Measurements from ENCODE around the gene CEP57. TPM values are rescaled to one million over a fixed set of nuclear protein-coding genes. Genes with fewer than 3 reads are reported as not detected.

Gene CEP57
- total RNA-seq, 1 experiment from 2014 or later = 58.0 TPM

DNA sequence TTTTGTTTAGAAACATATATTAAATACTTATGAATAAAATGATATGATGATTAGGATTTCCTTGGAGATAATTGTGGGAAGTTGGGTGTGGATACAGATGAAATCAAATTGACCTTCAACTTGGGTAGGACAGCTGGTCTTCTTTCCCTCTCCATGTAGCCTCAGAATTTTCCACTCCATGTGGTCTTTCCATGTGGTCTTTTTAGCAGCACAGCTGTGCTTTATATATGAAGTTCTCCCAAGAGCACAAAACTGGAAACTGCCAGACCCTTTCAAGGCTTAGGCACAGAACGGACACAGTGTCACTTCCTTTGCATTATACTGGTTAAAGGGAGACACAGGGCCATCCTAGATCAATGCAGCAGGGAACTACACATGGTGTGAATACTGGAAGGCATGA lies 29.4 kb upstream of the CEP57 start:
- no peak overlapping the region for H3K4ac ChIP-seq (ENCODE audit: low read depth, low read length)
- H3K4me2 ChIP-seq (ENCODE audit: insufficient read depth, insufficient read length, low read length) = no peak overlapping the region
- no peak overlapping the region for H2BK20ac ChIP-seq (ENCODE audit: low read depth, low read length, poor library complexity, severe bottlenecking)
- no peak overlapping the region for H2BK15ac ChIP-seq (ENCODE audit: low read depth, low read length)
- no peak for DNase-seq
- no peak overlapping the region for H3K9ac ChIP-seq (ENCODE audit: extremely low read depth, insufficient read length, low read length)
- H3K9me3 ChIP-seq (ENCODE audit: control insufficient read depth, low read depth, low read length) = no peaks in the 10 kb centered on the region
- Mint-ChIP-seq H3K27me3 (ENCODE audit: low read depth) (no peaks in the 10 kb centered on the region), H3K4me1 (no peaks in the 10 kb centered on the region), H3K4me3 (no peak overlapping the region), H3K27ac (no peak overlapping the region), H3K9me3 (no peaks in the 10 kb centered on the region), H3K36me3 (ENCODE audit: insufficient read depth in 1 of 3, low read depth in 3 of 3) (no peaks in the 10 kb centered on the region)
- H3T11ph ChIP-seq (ENCODE audit: low read length) = no peak overlapping the region
- no peak for TF ChIP-seq CTCF (conservative IDR thresholded peaks at IDR 0.05)
- H4K8ac ChIP-seq (replicated peaks; ENCODE audit: insufficient read length, low read depth, low read length) = no peak overlapping the region
- H2BK5ac ChIP-seq (ENCODE audit: insufficient read length, low read length) = no peak overlapping the region
- H3K56ac ChIP-seq (ENCODE audit: insufficient read length, low read depth, low read length) = no peak overlapping the region
- H3K23ac ChIP-seq (ENCODE audit: insufficient read length, low read depth, low read length) = no peak overlapping the region
- WGBS (ENCODE audit: extremely low coverage, insufficient read length, low lambda C conversion rate) = no CpG with 5 or more reads among the region's 1 CpG
- no peaks in the 10 kb centered on the region for H3K79me1 ChIP-seq (ENCODE audit: insufficient read depth, low read depth, low read length, poor library complexity, severe bottlenecking)
- no peak overlapping the region for H3K18ac ChIP-seq (ENCODE audit: insufficient read length, low read depth, low read length)
- no peak overlapping the region for H2BK12ac ChIP-seq (ENCODE audit: insufficient read length, low read depth, low read length)
- H4K91ac ChIP-seq (ENCODE audit: insufficient read length, low read depth, low read length) = no peak overlapping the region
- H3K27ac ChIP-seq (ENCODE audit: insufficient read length, low read depth, low read length) = no peak overlapping the region
- no peaks in the 10 kb centered on the region for H3K79me2 ChIP-seq (ENCODE audit: insufficient read depth, low read length)
- H2BK120ac ChIP-seq (ENCODE audit: low read depth, low read length, poor library complexity, severe bottlenecking) = no peak overlapping the region
- no peaks in the 10 kb centered on the region for H4K20me1 ChIP-seq (ENCODE audit: control insufficient read depth, insufficient read depth, insufficient read length)
- H3K27me3 ChIP-seq (ENCODE audit: insufficient read depth, low read length) = no peaks in the 10 kb centered on the region
- no peak overlapping the region for H2AFZ ChIP-seq (ENCODE audit: low read length)
- H3K4me1 ChIP-seq (ENCODE audit: insufficient read depth, low read length) = no peaks in the 10 kb centered on the region
- no peaks in the 10 kb centered on the region for H3K23me2 ChIP-seq (ENCODE audit: insufficient read length, low read depth, low read length, poor library complexity, severe bottlenecking)
- no peak overlapping the region for H2AK5ac ChIP-seq (ENCODE audit: insufficient read length, low read length)
- no peak overlapping the region for H4K5ac ChIP-seq (ENCODE audit: insufficient read length, low read depth, low read length)
- no peak overlapping the region for H3K14ac ChIP-seq (ENCODE audit: insufficient read depth, low read length)

Measured in H9 (cell line).